GM21786 (cell line): ENCODE measurements around the gene STAG1.
"Not testable (repeated sequence)": the region's sequence is repeated elsewhere in the genome, so short reads cannot be mapped to it uniquely, and the experiment has no call there.

ENCODE experiments used
- ATAC-seq: cut with Tn5 transposase; IDR thresholded peaks from one replicate; pipeline ENCODE4 v1.9.1; 2021; ENCODE audit not compliant: unreplicated experiment

Gene STAG1

GRCh38 chr3:136653628-136654027, 98.5 kb downstream of the STAG1 start:
- ATAC-seq: no peak

GRCh38 chr3:136651581-136651980, 100.6 kb downstream of the STAG1 start:
- ATAC-seq: no peak

- no peak for ATAC-seq
Measured at GRCh38 chr3:136650461-136650860, 101.7 kb downstream of the STAG1 start.

GRCh38 chr3:136645915-136646314, 106.3 kb downstream of the STAG1 start:
- ATAC-seq: peak; percentile 78

- ATAC-seq: no peak
Measured at GRCh38 chr3:136644212-136644611, 108.0 kb downstream of the STAG1 start.

- not testable (repeated sequence) for ATAC-seq
Measured at GRCh38 chr3:136643380-136643779, 108.8 kb downstream of the STAG1 start.

GRCh38 chr3:136642711-136643110, 109.5 kb downstream of the STAG1 start:
- ATAC-seq: no peak

GRCh38 chr3:136639069-136639468, 113.1 kb downstream of the STAG1 start:
- ATAC-seq: no peak

- no peak for ATAC-seq
Measured at GRCh38 chr3:136637176-136637575, 115.0 kb downstream of the STAG1 start.

GRCh38 chr3:136634821-136635220, 117.4 kb downstream of the STAG1 start:
- ATAC-seq: no peak

GRCh38 chr3:136632625-136633081, 119.5 kb downstream of the STAG1 start:
- ATAC-seq: no peak

- ATAC-seq: no peak
Measured at GRCh38 chr3:136631424-136631823, 120.8 kb downstream of the STAG1 start.

GRCh38 chr3:136630915-136631314, 121.3 kb downstream of the STAG1 start:
- no peak for ATAC-seq

- no peak for ATAC-seq
Measured at GRCh38 chr3:136626493-136626892, 125.7 kb downstream of the STAG1 start.

GRCh38 chr3:136624894-136625815, 127.0 kb downstream of the STAG1 start:
- ATAC-seq: no peak

- no peak for ATAC-seq
Measured at GRCh38 chr3:136624371-136624770, 127.8 kb downstream of the STAG1 start.

GRCh38 chr3:136621628-136622027, 130.6 kb downstream of the STAG1 start:
- ATAC-seq: no peak

GRCh38 chr3:136620436-136620835, 131.7 kb downstream of the STAG1 start:
- ATAC-seq: no peak

- ATAC-seq: not testable (repeated sequence)
Measured at GRCh38 chr3:136617969-136618525, 134.1 kb downstream of the STAG1 start.

GRCh38 chr3:136617198-136617597, 135.0 kb downstream of the STAG1 start:
- no peak for ATAC-seq

GRCh38 chr3:136612512-136612911, 139.7 kb downstream of the STAG1 start:
- no peak for ATAC-seq

GRCh38 chr3:136606990-136607389, 145.2 kb downstream of the STAG1 start:
- no peak for ATAC-seq
